Transverse colon (tissue), 4 donors: Measurements from ENCODE around the gene LHX8. TPM values are rescaled to one million over a fixed set of nuclear protein-coding genes. Genes with fewer than 3 reads are reported as not detected.
"Not testable (repeated sequence)": the region's sequence is repeated elsewhere in the genome, so short reads cannot be mapped to it uniquely, and the experiment has no call there.

ENCODE experiments used
- DNase-seq: peaks from one replicate; pipeline ENCODE4 v3.0.0-alpha.2; 2019
- H3K27ac ChIP-seq, 4 donors: fragments of 200-600 bp; sonication (generic); 2 replicates each; pipeline ENCODE4 v1.5.1; 2016 to 2018; ENCODE audit warnings: inconsistent platforms in 4 of 4
- H3K27me3 ChIP-seq: fragments of 200-600 bp; sonication (generic); 2 replicates; pipeline ENCODE4 v1.5.1; 2017; ENCODE audit warnings: inconsistent platforms
- H3K36me3 ChIP-seq, 4 donors: fragments of 200-600 bp; sonication (generic); 2 replicates each; pipeline ENCODE4 v1.5.1; 2017 to 2019; ENCODE audit warnings: inconsistent platforms in 4 of 4
- H3K4me1 ChIP-seq, 4 donors: fragments of 200-600 bp; sonication (generic); 2 replicates each; pipeline ENCODE4 v1.5.1; 2017 to 2020; ENCODE audit warnings: inconsistent platforms in 4 of 4
- H3K4me3 ChIP-seq, 4 donors: fragments of 200-600 bp; sonication (generic); 1 replicate in 1 of 4; 2 replicates in 3 of 4; pipeline versions ENCODE4 v1.5.1 to v1.6.1; 2017 to 2019; ENCODE audit warnings: inconsistent platforms in 4 of 4
- H3K9me3 ChIP-seq, 2 donors: fragments of 200-600 bp; sonication (generic); 2 replicates each; pipeline ENCODE4 v1.5.1; 2017 to 2019; ENCODE audit warnings: inconsistent platforms in 2 of 2
- CTCF ChIP-seq, 5 experiments: fragments of 200-600 bp in 3 of 5; fragments of 450-650 bp in 2 of 5; sonication (generic) in 3 of 5; IDR thresholded peaks; 1 replicate in 2 of 5; 2 replicates in 3 of 5; pipeline ENCODE4 v1.5.1; 2016 to 2017; ENCODE audit warnings: antibody characterized with exemption in 5 of 5, inconsistent platforms in 3 of 5, mild to moderate bottlenecking in 2 of 5, moderate library complexity in 1 of 5
- EP300 ChIP-seq: sonication (generic); formaldehyde crosslinking; IDR thresholded peaks from one replicate; pipeline ENCODE4 v1.6.1; 2017; ENCODE audit warnings: antibody characterized with exemption, low read depth
- POLR2A ChIP-seq: fragments of 450-650 bp; IDR thresholded peaks from one replicate; pipeline ENCODE4 v1.6.1; 2016; ENCODE audit warnings: antibody characterized with exemption, mild to moderate bottlenecking, moderate library complexity
- POLR2AphosphoS5 ChIP-seq, 3 donors: sonication (generic); formaldehyde crosslinking; IDR thresholded peaks; one replicate each; pipeline ENCODE4 v1.6.1; 2016; ENCODE audit warnings: antibody characterized with exemption in 3 of 3
- WGBS, 2 donors: methylation state at CpG; one replicate each; pipeline ENCODE4 v1.1.5; 2018; ENCODE audit warnings: low coverage in 1 of 2; 5-methylcytosine and 5-hydroxymethylcytosine counted together
- in situ Hi-C, 4 donors: fragments of 200-750 bp; cut with MboI; loops; one replicate each; pipeline versions ENCODE4 v1.15.0 to v1.15.1; 2017; ENCODE audit warnings: low sequenced_read_pairs in 3 of 4, low pct_ligation_motif_present in 1 of 4, low pct_unique_long_range_greater_than_20kb in 1 of 4
- intact Hi-C: fragments of 100-400 bp; cut with DNase I; formaldehyde crosslinking; loops from one replicate; pipeline ENCODE4 v1.15.1; 2023; ENCODE audit warnings: low total_unique reads
- total RNA-seq, 4 donors: library from RNA; depleted of rRNA; stranded (reverse); fragments of >200 nt; gene quantifications; one replicate each; pipeline ENCODE4 v1.1.0, GENCODE V29; 2016

The LHX8 gene
- total RNA-seq, 4 donors from 2014 or later = not detected

GRCh38 chr1:75097654-75098053 is 36.5 kb upstream of the LHX8 start:
- Histone ChIP-seq H3K4me3 (no peak overlapping the region), H3K4me1 (no peaks in the 10 kb centered on the region), H3K9me3 (no peaks in the 10 kb centered on the region), H3K36me3 (no peaks in the 10 kb centered on the region), H3K27ac (no peak overlapping the region), H3K27me3 (no peaks in the 10 kb centered on the region)
- in situ Hi-C loops (no loop called here), intact Hi-C loops (no loop called here)
- TF ChIP-seq POLR2A (no peak), EP300 (no peak), CTCF (IDR thresholded peaks at IDR 0.05) (no peak), POLR2AphosphoS5 (IDR thresholded peaks at IDR 0.05) (no peak)
- WGBS, 2 donors = 35 to 40% methylated on average over 1 of the region's 1 CpG
- DNase-seq = no peak

DNA sequence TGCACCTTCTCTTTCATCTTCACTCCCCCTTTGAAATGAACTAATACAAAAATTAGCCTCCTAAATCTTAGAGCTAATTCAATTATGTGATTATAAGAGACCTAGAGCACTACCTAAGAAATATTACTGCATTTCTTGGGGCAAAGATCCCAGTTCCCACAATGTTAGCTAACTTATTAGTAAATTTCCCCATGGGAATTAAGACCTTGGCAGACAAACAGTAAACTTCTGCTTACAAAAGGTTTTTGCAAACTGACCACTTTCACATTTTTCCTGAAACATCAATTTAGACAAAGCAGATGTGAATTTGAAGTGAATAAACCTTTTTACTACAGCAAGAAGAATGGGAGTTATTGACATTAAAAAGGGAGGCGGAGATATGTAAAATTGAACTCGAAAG is 34.6 kb upstream of the LHX8 start:
- WGBS, 2 donors = 64 to 79% methylated on average over 2 of the region's 2 CpGs
- Histone ChIP-seq H3K4me1 (no peaks in the 10 kb centered on the region), H3K36me3 (no peaks in the 10 kb centered on the region), H3K4me3 (no peak overlapping the region), H3K27ac (no peak overlapping the region), H3K9me3 (no peaks in the 10 kb centered on the region), H3K27me3 (no peaks in the 10 kb centered on the region)
- DNase-seq = no peak
- intact Hi-C loops = no loop called here
- no peak for TF ChIP-seq EP300
- no peak for TF ChIP-seq POLR2A
- TF ChIP-seq POLR2AphosphoS5 (IDR thresholded peaks at IDR 0.05) = no peak
- TF ChIP-seq CTCF (IDR thresholded peaks at IDR 0.05) = no peak
- in situ Hi-C loops = no loop called here

- Histone ChIP-seq H3K9me3 (no peaks in the 10 kb centered on the region), H3K36me3 (no peaks in the 10 kb centered on the region), H3K27me3 (no peaks in the 10 kb centered on the region), H3K27ac (no peak overlapping the region), H3K4me1 (no peaks in the 10 kb centered on the region), H3K4me3 (no peak overlapping the region)
- in situ Hi-C loops (no loop called here), intact Hi-C loops (no loop called here)
- WGBS, 2 donors = 57% methylated on average over 9 to 10 of the region's 10 CpGs
- TF ChIP-seq POLR2AphosphoS5 (IDR thresholded peaks at IDR 0.05) = no peak
- no peak for TF ChIP-seq EP300
- no peak for TF ChIP-seq CTCF (IDR thresholded peaks at IDR 0.05)
- TF ChIP-seq POLR2A = no peak
- no peak for DNase-seq
Measured at GRCh38 chr1:75100481-75101092, 33.6 kb upstream of the LHX8 start.

DNA sequence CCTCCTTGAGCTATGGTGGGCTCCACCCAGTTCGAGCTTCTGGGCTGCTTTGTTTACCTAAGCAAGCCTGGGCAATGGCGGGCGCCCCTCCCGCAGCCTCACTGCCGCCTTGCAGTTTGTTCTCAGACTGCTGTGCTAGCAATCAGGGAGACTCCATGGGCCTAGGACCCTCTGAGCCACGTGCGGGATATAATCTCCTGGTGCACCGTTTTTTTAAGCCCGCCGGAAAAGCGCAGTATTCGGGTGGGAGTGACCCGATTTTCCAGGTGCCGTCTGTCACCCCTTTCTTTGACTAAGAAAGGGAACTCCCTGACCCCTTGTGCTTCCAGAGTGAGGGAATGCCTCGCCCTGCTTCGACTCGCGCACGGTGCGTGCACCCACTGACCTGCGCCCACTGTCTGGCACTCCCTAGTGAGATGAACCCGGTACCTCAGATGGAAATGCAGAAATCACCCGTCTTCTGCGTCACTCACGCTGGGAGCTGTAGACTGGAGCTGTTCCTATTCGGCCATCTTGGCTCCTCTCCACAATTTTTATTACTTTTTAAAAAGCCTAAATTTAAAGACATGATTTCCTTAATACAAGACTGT is 21.7 kb upstream of the LHX8 start:
- in situ Hi-C loops, intact Hi-C loops, H3K27me3 ChIP-seq, H3K4me3 ChIP-seq, DNase-seq, H3K9me3 ChIP-seq, H3K36me3 ChIP-seq, H3K27ac ChIP-seq, H3K4me1 ChIP-seq: not testable (repeated sequence)
- 89 to 94% methylated on average over 5 to 26 of the region's 26 CpGs for WGBS, 2 donors

DNA sequence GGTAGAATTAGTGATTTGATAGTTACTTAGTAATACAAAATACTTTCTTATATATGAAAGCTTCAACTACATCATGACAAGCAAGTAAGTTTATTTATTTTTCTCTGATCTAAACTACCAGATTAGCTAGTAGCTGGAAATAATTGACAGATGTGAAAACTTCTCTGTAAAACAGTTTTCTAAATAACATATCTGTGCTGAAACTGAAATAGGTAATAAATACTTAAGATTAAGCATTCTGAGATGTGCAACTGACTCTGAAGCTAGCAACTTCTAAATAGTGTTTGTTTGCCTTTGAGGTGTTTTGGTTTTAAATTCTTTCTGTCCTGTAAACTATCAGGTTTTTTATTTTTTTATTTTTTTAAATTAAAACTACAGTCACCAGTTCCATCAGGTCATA is 18.5 kb upstream of the LHX8 start:
- no peak overlapping the region for H3K27ac ChIP-seq
- intact Hi-C loops (no loop called here), in situ Hi-C loops (no loop called here)
- H3K27me3 ChIP-seq = peaks cover 3% of the 10 kb centered on the region
- H3K9me3 ChIP-seq = peaks cover 0 to 3% of the 10 kb centered on the region in 2 donors
- no peaks in the 10 kb centered on the region for H3K4me1 ChIP-seq
- H3K4me3 ChIP-seq = no peak overlapping the region
- DNase-seq = no peak
- no peak for TF ChIP-seq POLR2AphosphoS5 (IDR thresholded peaks at IDR 0.05)
- no peak for TF ChIP-seq CTCF (IDR thresholded peaks at IDR 0.05)
- no peak for TF ChIP-seq EP300
- TF ChIP-seq POLR2A = no peak
- H3K36me3 ChIP-seq = no peaks in the 10 kb centered on the region
